OCI-LY7 (cell line): ENCODE data around the gene CTDSP1.

Experiments used
- EZH2phosphoT487 ChIP-seq: fragments of 200-600 bp; sonication (generic); IDR thresholded peaks from 2 replicates; pipeline ENCODE4 v1.6.1; 2018; ENCODE audit warnings: low read depth, borderline replicate concordance, mild to moderate bottlenecking, mixed run types, antibody characterized with exemption, low read length, moderate library complexity, mixed read lengths
- TF ChIP-seq, protein P1 (sequence below): fragments of 200-600 bp; sonication (generic); conservative IDR thresholded peaks from 2 replicates; pipeline ENCODE4 v1.5.1; 2014; ENCODE audit warnings: mild to moderate bottlenecking, antibody characterized with exemption, low read length, moderate library complexity, mixed read lengths

DNA sequence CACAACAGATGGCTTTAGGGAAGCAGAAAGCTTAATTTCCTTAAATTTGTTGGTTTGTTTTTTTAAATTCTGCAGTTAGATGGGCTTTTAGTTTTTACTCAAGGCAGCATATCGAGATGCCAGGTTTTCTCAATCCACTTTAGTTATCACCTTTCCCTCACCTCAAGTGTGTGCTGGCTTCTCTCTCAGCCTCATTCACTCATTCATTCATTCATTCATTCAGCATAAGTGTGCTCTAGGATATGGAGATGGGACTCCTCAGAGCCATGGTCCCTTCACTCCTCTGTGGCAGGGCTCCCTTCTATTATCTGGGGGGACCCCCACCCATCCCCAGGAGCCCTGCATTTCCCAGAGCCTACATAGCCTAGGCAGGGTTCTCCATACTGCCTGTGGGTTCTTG, 38.3 kb downstream of the CTDSP1 start:
- TF ChIP-seq, protein P1, sequence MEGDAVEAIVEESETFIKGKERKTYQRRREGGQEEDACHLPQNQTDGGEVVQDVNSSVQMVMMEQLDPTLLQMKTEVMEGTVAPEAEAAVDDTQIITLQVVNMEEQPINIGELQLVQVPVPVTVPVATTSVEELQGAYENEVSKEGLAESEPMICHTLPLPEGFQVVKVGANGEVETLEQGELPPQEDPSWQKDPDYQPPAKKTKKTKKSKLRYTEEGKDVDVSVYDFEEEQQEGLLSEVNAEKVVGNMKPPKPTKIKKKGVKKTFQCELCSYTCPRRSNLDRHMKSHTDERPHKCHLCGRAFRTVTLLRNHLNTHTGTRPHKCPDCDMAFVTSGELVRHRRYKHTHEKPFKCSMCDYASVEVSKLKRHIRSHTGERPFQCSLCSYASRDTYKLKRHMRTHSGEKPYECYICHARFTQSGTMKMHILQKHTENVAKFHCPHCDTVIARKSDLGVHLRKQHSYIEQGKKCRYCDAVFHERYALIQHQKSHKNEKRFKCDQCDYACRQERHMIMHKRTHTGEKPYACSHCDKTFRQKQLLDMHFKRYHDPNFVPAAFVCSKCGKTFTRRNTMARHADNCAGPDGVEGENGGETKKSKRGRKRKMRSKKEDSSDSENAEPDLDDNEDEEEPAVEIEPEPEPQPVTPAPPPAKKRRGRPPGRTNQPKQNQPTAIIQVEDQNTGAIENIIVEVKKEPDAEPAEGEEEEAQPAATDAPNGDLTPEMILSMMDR: no peak
- no peak for TF ChIP-seq EZH2phosphoT487
